ENCODE results near the gene KAZN. TPM values are rescaled to one million over a fixed set of nuclear protein-coding genes. Genes with fewer than 3 reads are reported as not detected.
A peak's percentile ranks its signal among the peaks of the same experiment; 100 is the strongest.

Gene KAZN
- total RNA-seq, 1 donor from 2014 or later = 9.4 TPM

GRCh38 chr1:14724246-14724645, 125.8 kb downstream of the KAZN start:
- TF ChIP-seq EZH2 (IDR thresholded peaks at IDR 0.05; ENCODE audit: insufficient read depth, low read length) (no peak), CTCF (IDR thresholded peaks at IDR 0.05; ENCODE audit: insufficient read depth, low read depth, low read length) (no peak)

GRCh38 chr1:14724678-14725077, 126.2 kb downstream of the KAZN start:
- H3K36me3 Mint-ChIP-seq (ENCODE audit: low read depth, unreplicated experiment) = no peaks in the 10 kb centered on the region
- Histone ChIP-seq H3K4me2 (ENCODE audit: low read length) (peak overlapping the region; percentile 49), H4K20me1 (ENCODE audit: insufficient read depth, low read length) (no peaks in the 10 kb centered on the region), H3K4me3 (ENCODE audit: insufficient read depth, low read depth, low read length) (no peak overlapping the region), H3K9ac (ENCODE audit: low read length) (no peak overlapping the region), H3K36me3 (ENCODE audit: insufficient read depth, low read length) (no peaks in the 10 kb centered on the region), H2AFZ (ENCODE audit: low read depth, low read length) (no peak overlapping the region), H3K27me3 (ENCODE audit: insufficient read depth, low read length) (no peaks in the 10 kb centered on the region), H3K27ac (ENCODE audit: low read depth, low read length) (no peak overlapping the region), H3K79me2 (ENCODE audit: insufficient read depth, low read length) (no peaks in the 10 kb centered on the region), H3K4me1 (ENCODE audit: insufficient read depth, low read length) (peaks cover 3% of the 10 kb centered on the region), H3K9me3 (ENCODE audit: insufficient read depth, low read depth, low read length) (no peaks in the 10 kb centered on the region)
- FAIRE-seq (no peak), DNase-seq (ENCODE audit: low read depth) (peak; percentile 52)
- no peak overlapping the region for H3K27ac Mint-ChIP-seq (ENCODE audit: unreplicated experiment)
- peaks cover 6% of the 10 kb centered on the region for H3K9me3 Mint-ChIP-seq (ENCODE audit: unreplicated experiment)
- TF ChIP-seq CTCF (IDR thresholded peaks at IDR 0.05; ENCODE audit: insufficient read depth, low read depth, low read length) (no peak), EZH2 (IDR thresholded peaks at IDR 0.05; ENCODE audit: insufficient read depth, low read length) (no peak)
- no peaks in the 10 kb centered on the region for H3K27me3 Mint-ChIP-seq (ENCODE audit: low read depth, unreplicated experiment)
- H3K4me3 Mint-ChIP-seq (ENCODE audit: unreplicated experiment) = no peak overlapping the region
- H3K4me1 Mint-ChIP-seq (ENCODE audit: low read depth, unreplicated experiment) = peaks cover 12% of the 10 kb centered on the region

More at GRCh38 chr1:14724246-14724645, 125.8 kb downstream of the KAZN start:
- Histone ChIP-seq H3K9ac (ENCODE audit: low read length) (no peak overlapping the region), H3K27me3 (ENCODE audit: insufficient read depth, low read length) (no peaks in the 10 kb centered on the region), H3K79me2 (ENCODE audit: insufficient read depth, low read length) (no peaks in the 10 kb centered on the region), H3K4me1 (ENCODE audit: insufficient read depth, low read length) (peaks cover 3% of the 10 kb centered on the region), H3K9me3 (ENCODE audit: insufficient read depth, low read depth, low read length) (no peaks in the 10 kb centered on the region), H3K4me2 (ENCODE audit: low read length) (peak overlapping the region; percentile 49), H4K20me1 (ENCODE audit: insufficient read depth, low read length) (no peaks in the 10 kb centered on the region), H3K36me3 (ENCODE audit: insufficient read depth, low read length) (no peaks in the 10 kb centered on the region), H3K4me3 (ENCODE audit: insufficient read depth, low read depth, low read length) (no peak overlapping the region), H2AFZ (ENCODE audit: low read depth, low read length) (no peak overlapping the region), H3K27ac (ENCODE audit: low read depth, low read length) (no peak overlapping the region)
- Mint-ChIP-seq H3K4me3 (ENCODE audit: unreplicated experiment) (no peak overlapping the region), H3K27ac (ENCODE audit: unreplicated experiment) (no peak overlapping the region), H3K27me3 (ENCODE audit: low read depth, unreplicated experiment) (peaks cover 1% of the 10 kb centered on the region), H3K36me3 (ENCODE audit: low read depth, unreplicated experiment) (peaks cover under 1% of the 10 kb centered on the region), H3K9me3 (ENCODE audit: unreplicated experiment) (peaks cover 7% of the 10 kb centered on the region), H3K4me1 (ENCODE audit: low read depth, unreplicated experiment) (peaks cover 12% of the 10 kb centered on the region)
- FAIRE-seq = no peak
- peak; percentile 76 for DNase-seq (ENCODE audit: low read depth)

DNA sequence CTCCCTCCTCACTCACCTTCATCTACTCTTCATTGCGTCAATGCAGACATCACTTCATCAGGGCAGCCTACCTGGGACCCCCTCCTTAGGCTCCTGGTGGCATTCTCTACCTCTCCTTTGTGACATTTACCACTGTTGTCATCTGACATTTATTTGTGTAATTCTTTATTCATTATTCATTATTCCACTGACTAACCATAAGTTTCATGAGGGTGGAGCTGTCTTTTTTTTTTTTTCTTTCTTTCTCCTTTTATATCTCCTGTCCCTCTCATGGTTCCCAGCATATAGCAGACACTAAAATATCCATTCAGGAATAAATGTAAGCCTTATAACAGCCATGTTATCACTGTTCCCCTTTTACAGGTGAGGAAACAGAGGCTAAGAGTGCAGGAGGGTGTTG, 126.8 kb downstream of the KAZN start:
- H2AFZ ChIP-seq (ENCODE audit: low read depth, low read length) = no peak overlapping the region
- Mint-ChIP-seq H3K4me1 (ENCODE audit: low read depth, unreplicated experiment) (peaks cover 12% of the 10 kb centered on the region), H3K27me3 (ENCODE audit: low read depth, unreplicated experiment) (no peaks in the 10 kb centered on the region), H3K9me3 (ENCODE audit: unreplicated experiment) (peaks cover 6% of the 10 kb centered on the region), H3K36me3 (ENCODE audit: low read depth, unreplicated experiment) (no peaks in the 10 kb centered on the region), H3K27ac (ENCODE audit: unreplicated experiment) (no peak overlapping the region), H3K4me3 (ENCODE audit: unreplicated experiment) (no peak overlapping the region)
- H3K79me2 ChIP-seq (ENCODE audit: insufficient read depth, low read length) = no peaks in the 10 kb centered on the region
- H3K9ac ChIP-seq (ENCODE audit: low read length) = no peak overlapping the region
- no peaks in the 10 kb centered on the region for H4K20me1 ChIP-seq (ENCODE audit: insufficient read depth, low read length)
- no peak overlapping the region for H3K27ac ChIP-seq (ENCODE audit: low read depth, low read length)
- H3K27me3 ChIP-seq (ENCODE audit: insufficient read depth, low read length) = no peaks in the 10 kb centered on the region
- H3K4me2 ChIP-seq (ENCODE audit: low read length) = no peak overlapping the region
- FAIRE-seq (no peak), DNase-seq (ENCODE audit: low read depth) (no peak)
- H3K9me3 ChIP-seq (ENCODE audit: insufficient read depth, low read depth, low read length) = no peaks in the 10 kb centered on the region
- no peak overlapping the region for H3K4me3 ChIP-seq (ENCODE audit: insufficient read depth, low read depth, low read length)
- peaks cover 3% of the 10 kb centered on the region for H3K4me1 ChIP-seq (ENCODE audit: insufficient read depth, low read length)
- TF ChIP-seq CTCF (IDR thresholded peaks at IDR 0.05; ENCODE audit: insufficient read depth, low read depth, low read length) (no peak), EZH2 (IDR thresholded peaks at IDR 0.05; ENCODE audit: insufficient read depth, low read length) (no peak)
- no peaks in the 10 kb centered on the region for H3K36me3 ChIP-seq (ENCODE audit: insufficient read depth, low read length)
